HUES6 (cell line): ENCODE data around the gene SREK1IP1.
A peak's percentile ranks its signal among the peaks of the same experiment; 100 is the strongest.

ENCODE experiments used
- H3K27ac ChIP-seq: 2 replicates; pipeline ENCODE4 v1.7.0; 2013; ENCODE audit warnings: low read depth, mild to moderate bottlenecking, low read length, inconsistent platforms
- H3K27me3 ChIP-seq: 2 replicates; pipeline ENCODE4 v1.6.1; 2013; ENCODE audit warnings: low read length; ENCODE audit not compliant: control insufficient read depth, insufficient read depth
- H3K36me3 ChIP-seq: 2 replicates; pipeline ENCODE4 v1.6.1; 2013; ENCODE audit warnings: low read length; ENCODE audit not compliant: control insufficient read depth, insufficient read depth
- H3K4me1 ChIP-seq: 2 replicates; pipeline ENCODE4 v1.6.1; 2013; ENCODE audit warnings: low read length; ENCODE audit not compliant: control insufficient read depth, insufficient read depth
- H3K4me3 ChIP-seq: 2 replicates; pipeline ENCODE4 v1.5.1; 2013; ENCODE audit warnings: low read depth, low read length
- H3K9ac ChIP-seq: one replicate; pipeline ENCODE4 v1.6.1; 2013; ENCODE audit warnings: mild to moderate bottlenecking, low read length
- H3K9me3 ChIP-seq: 2 replicates; pipeline ENCODE4 v1.6.1; 2013; ENCODE audit warnings: low read depth, low read length; ENCODE audit not compliant: control insufficient read depth, insufficient read depth

The SREK1IP1 gene

DNA sequence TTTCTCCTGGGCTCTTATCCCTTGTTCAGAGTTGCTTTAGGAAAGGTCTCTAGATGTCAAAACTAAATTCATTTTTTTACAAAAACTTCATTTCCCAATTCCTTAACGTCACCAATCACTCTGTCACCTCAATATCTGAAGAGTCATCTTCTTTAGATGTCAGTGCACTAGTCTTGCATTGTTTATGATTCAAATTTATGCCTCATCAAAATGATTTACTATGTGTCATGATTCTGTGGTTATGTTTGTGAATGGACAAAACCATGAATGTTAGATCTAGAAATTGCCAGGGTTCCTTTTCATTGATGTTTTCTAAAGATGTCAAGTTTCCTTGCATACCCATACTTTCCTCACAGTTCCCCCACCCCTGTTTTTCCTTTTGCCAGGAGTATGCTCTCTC, 21.7 kb upstream of the SREK1IP1 start:
- no peak overlapping the region for H3K4me3 ChIP-seq
- H3K9me3 ChIP-seq: no peaks in the 10 kb centered on the region
- no peaks in the 10 kb centered on the region for H3K4me1 ChIP-seq
- H3K27me3 ChIP-seq: no peaks in the 10 kb centered on the region
- no peak overlapping the region for H3K27ac ChIP-seq
- H3K9ac ChIP-seq: no peak overlapping the region
- peaks cover 24% of the 10 kb centered on the region for H3K36me3 ChIP-seq

DNA sequence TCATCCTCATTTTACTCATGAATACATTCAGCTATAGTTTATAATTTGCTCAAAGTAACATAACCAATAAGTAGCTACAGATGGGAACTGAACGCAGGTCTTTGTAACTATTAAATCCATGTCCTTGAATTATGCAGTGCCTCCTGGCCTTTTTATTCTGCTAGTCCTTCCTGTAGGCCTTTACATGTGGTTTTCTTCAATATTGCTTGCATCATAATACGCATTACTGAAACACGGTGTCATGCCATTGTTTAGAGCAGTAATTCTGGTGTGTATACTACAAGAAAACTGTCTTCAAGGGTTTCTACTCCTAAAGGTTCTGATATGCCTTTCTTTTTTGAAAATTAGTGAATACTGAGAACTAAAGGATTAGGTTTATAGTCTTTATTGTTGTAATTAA, 21.0 kb upstream of the SREK1IP1 start:
- no peak overlapping the region for H3K9ac ChIP-seq
- H3K27ac ChIP-seq: no peak overlapping the region
- no peaks in the 10 kb centered on the region for H3K9me3 ChIP-seq
- H3K36me3 ChIP-seq: peaks cover 24% of the 10 kb centered on the region
- H3K4me3 ChIP-seq: no peak overlapping the region
- no peaks in the 10 kb centered on the region for H3K4me1 ChIP-seq
- H3K27me3 ChIP-seq: no peaks in the 10 kb centered on the region

GRCh38 chr5:64788156-64788555, 19.7 kb upstream of the SREK1IP1 start:
- Histone ChIP-seq H3K27me3 (no peaks in the 10 kb centered on the region), H3K9me3 (no peaks in the 10 kb centered on the region), H3K27ac (no peak overlapping the region), H3K4me1 (no peaks in the 10 kb centered on the region), H3K36me3 (peaks cover 27% of the 10 kb centered on the region), H3K9ac (no peak overlapping the region), H3K4me3 (no peak overlapping the region)

- Histone ChIP-seq H3K9me3 (no peaks in the 10 kb centered on the region), H3K4me3 (no peak overlapping the region), H3K4me1 (no peaks in the 10 kb centered on the region), H3K9ac (no peak overlapping the region), H3K27ac (no peak overlapping the region), H3K36me3 (peaks cover 27% of the 10 kb centered on the region), H3K27me3 (no peaks in the 10 kb centered on the region)
Observed at GRCh38 chr5:64786372-64786771, 17.9 kb upstream of the SREK1IP1 start.

- Histone ChIP-seq H3K9me3 (no peaks in the 10 kb centered on the region), H3K36me3 (peaks cover 18% of the 10 kb centered on the region), H3K4me3 (no peak overlapping the region), H3K27ac (no peak overlapping the region), H3K27me3 (no peaks in the 10 kb centered on the region), H3K9ac (no peak overlapping the region), H3K4me1 (no peaks in the 10 kb centered on the region)
Observed at GRCh38 chr5:64784451-64785025, 16.0 kb upstream of the SREK1IP1 start.

GRCh38 chr5:64775291-64775690, 6.8 kb upstream of the SREK1IP1 start:
- Histone ChIP-seq H3K4me3 (no peak overlapping the region), H3K9me3 (no peaks in the 10 kb centered on the region), H3K27ac (no peak overlapping the region), H3K27me3 (no peaks in the 10 kb centered on the region), H3K9ac (no peak overlapping the region), H3K4me1 (no peaks in the 10 kb centered on the region), H3K36me3 (peaks cover 4% of the 10 kb centered on the region; the same call in 1 of the 2 replicates)

GRCh38 chr5:64773533-64773932, 5.0 kb upstream of the SREK1IP1 start:
- Histone ChIP-seq H3K36me3 (peaks cover 4% of the 10 kb centered on the region; the same call in 1 of the 2 replicates), H3K9me3 (no peaks in the 10 kb centered on the region), H3K4me3 (no peak overlapping the region), H3K27me3 (no peaks in the 10 kb centered on the region), H3K9ac (no peak overlapping the region), H3K4me1 (peaks cover 6% of the 10 kb centered on the region; the same call in 1 of the 2 replicates), H3K27ac (no peak overlapping the region)

- H3K9ac ChIP-seq: no peak overlapping the region
- H3K4me1 ChIP-seq: peaks cover 11% of the 10 kb centered on the region
- no peak overlapping the region for H3K27ac ChIP-seq
- H3K36me3 ChIP-seq: peaks cover 8% of the 10 kb centered on the region; the same call in 1 of the 2 replicates
- no peaks in the 10 kb centered on the region for H3K27me3 ChIP-seq
- H3K9me3 ChIP-seq: no peaks in the 10 kb centered on the region
- H3K4me3 ChIP-seq: no peak overlapping the region
Observed at GRCh38 chr5:64771736-64772135, 3.2 kb upstream of the SREK1IP1 start.

GRCh38 chr5:64769855-64770254, 1.4 kb upstream of the SREK1IP1 start:
- Histone ChIP-seq H3K9me3 (no peaks in the 10 kb centered on the region), H3K4me3 (peak overlapping the region; percentile 93), H3K4me1 (peaks cover 11% of the 10 kb centered on the region), H3K27me3 (no peaks in the 10 kb centered on the region), H3K36me3 (peaks cover 23% of the 10 kb centered on the region), H3K9ac (peak overlapping the region; percentile 94), H3K27ac (no peak overlapping the region)

- no peaks in the 10 kb centered on the region for H3K27me3 ChIP-seq
- peaks cover 11% of the 10 kb centered on the region for H3K4me1 ChIP-seq
- H3K36me3 ChIP-seq: peaks cover 35% of the 10 kb centered on the region
- no peaks in the 10 kb centered on the region for H3K9me3 ChIP-seq
- peak overlapping the region; percentile 94 for H3K9ac ChIP-seq
- H3K27ac ChIP-seq: peak overlapping the region; percentile 94
- H3K4me3 ChIP-seq: peak overlapping the region; percentile 93
Observed at GRCh38 chr5:64767959-64768357, 533 bp downstream of the SREK1IP1 start.

- Histone ChIP-seq H3K36me3 (peaks cover 35% of the 10 kb centered on the region), H3K4me3 (peak overlapping the region; percentile 93), H3K9ac (peak overlapping the region; percentile 94), H3K4me1 (peaks cover 11% of the 10 kb centered on the region), H3K27me3 (no peaks in the 10 kb centered on the region), H3K27ac (no peak overlapping the region), H3K9me3 (no peaks in the 10 kb centered on the region)
Observed at GRCh38 chr5:64766941-64767340, 1.6 kb downstream of the SREK1IP1 start.
